Measurements from ENCODE around the gene URB1.

- no peak for TF ChIP-seq EP300 (IDR thresholded peaks at IDR 0.05; ENCODE audit: low read depth)
- TF ChIP-seq, protein P1, sequence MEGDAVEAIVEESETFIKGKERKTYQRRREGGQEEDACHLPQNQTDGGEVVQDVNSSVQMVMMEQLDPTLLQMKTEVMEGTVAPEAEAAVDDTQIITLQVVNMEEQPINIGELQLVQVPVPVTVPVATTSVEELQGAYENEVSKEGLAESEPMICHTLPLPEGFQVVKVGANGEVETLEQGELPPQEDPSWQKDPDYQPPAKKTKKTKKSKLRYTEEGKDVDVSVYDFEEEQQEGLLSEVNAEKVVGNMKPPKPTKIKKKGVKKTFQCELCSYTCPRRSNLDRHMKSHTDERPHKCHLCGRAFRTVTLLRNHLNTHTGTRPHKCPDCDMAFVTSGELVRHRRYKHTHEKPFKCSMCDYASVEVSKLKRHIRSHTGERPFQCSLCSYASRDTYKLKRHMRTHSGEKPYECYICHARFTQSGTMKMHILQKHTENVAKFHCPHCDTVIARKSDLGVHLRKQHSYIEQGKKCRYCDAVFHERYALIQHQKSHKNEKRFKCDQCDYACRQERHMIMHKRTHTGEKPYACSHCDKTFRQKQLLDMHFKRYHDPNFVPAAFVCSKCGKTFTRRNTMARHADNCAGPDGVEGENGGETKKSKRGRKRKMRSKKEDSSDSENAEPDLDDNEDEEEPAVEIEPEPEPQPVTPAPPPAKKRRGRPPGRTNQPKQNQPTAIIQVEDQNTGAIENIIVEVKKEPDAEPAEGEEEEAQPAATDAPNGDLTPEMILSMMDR (IDR thresholded peaks at IDR 0.05), result no peak
Observed at GRCh38 chr21:32320059-32320458, 72.8 kb downstream of the URB1 start.

Measured in transverse colon (tissue), 3 donors.